Osteoblast (primary cell): Measurements from ENCODE around the gene MAPT. TPM values are rescaled to one million over a fixed set of nuclear protein-coding genes. Genes with fewer than 3 reads are reported as not detected.

ENCODE experiments used
- DNase-seq: peaks from one replicate; pipeline ENCODE4 v3.0.0; 2011; ENCODE audit warnings: low spot score, mixed read lengths; ENCODE audit not compliant: insufficient read length; ENCODE audit errors: missing footprints
- H2AFZ ChIP-seq: 2 replicates; pipeline ENCODE4 v1.6.0; 2011; ENCODE audit warnings: mild to moderate bottlenecking, low read length
- H3K27ac ChIP-seq: 2 replicates; pipeline ENCODE4 v1.5.1; 2011; ENCODE audit warnings: mild to moderate bottlenecking, low read depth, low read length, moderate library complexity
- H3K27me3 ChIP-seq: 2 replicates; pipeline ENCODE4 v1.6.0; 2012; ENCODE audit warnings: mild to moderate bottlenecking, control low read depth, inconsistent platforms, low read length, moderate library complexity; ENCODE audit not compliant: insufficient read depth
- H3K36me3 ChIP-seq: 2 replicates; pipeline ENCODE4 v1.5.1; 2011; ENCODE audit warnings: mild to moderate bottlenecking, low read length, control low read depth, moderate library complexity; ENCODE audit not compliant: insufficient read depth
- H3K4me1 ChIP-seq: 2 replicates; pipeline ENCODE4 v1.5.1; 2011; ENCODE audit warnings: mild to moderate bottlenecking, low read length, control low read depth, moderate library complexity; ENCODE audit not compliant: insufficient read depth
- H3K4me2 ChIP-seq: 2 replicates; pipeline ENCODE4 v1.6.0; 2011; ENCODE audit warnings: mild to moderate bottlenecking, low read length; ENCODE audit not compliant: insufficient read depth
- H3K4me3 ChIP-seq: fragments of 200-600 bp; sonication (generic); 3 replicates; pipeline ENCODE4 v1.5.1; 2012; ENCODE audit warnings: mild to moderate bottlenecking, low read length, inconsistent platforms; ENCODE audit not compliant: insufficient read depth
- H3K79me2 ChIP-seq: 2 replicates; pipeline ENCODE4 v1.6.0; 2012; ENCODE audit warnings: mild to moderate bottlenecking, low read length, control low read depth, inconsistent platforms; ENCODE audit not compliant: insufficient read depth
- H3K9me3 ChIP-seq: 2 replicates; pipeline ENCODE4 v1.5.1; 2011; ENCODE audit warnings: low read depth, low read length, control low read depth
- H4K20me1 ChIP-seq: 2 replicates; pipeline ENCODE4 v1.6.0; 2012; ENCODE audit warnings: mild to moderate bottlenecking, low read length, control low read depth; ENCODE audit not compliant: insufficient read depth
- CTCF ChIP-seq: IDR thresholded peaks from 2 replicates; pipeline ENCODE4 v1.5.1; 2011; ENCODE audit warnings: mild to moderate bottlenecking, low read depth, low read length, moderate library complexity; ENCODE audit errors: extremely low read depth
- total RNA-seq: library from RNA; depleted of rRNA; stranded (reverse); fragments of >200 nt; gene quantifications from 2 replicates; pipeline ENCODE4 v1.2.3, GENCODE V29; 2012

The MAPT gene
- total RNA-seq, 1 donor = 0.36 TPM

- Histone ChIP-seq H3K79me2 (no peaks in the 10 kb centered on the region), H3K27me3 (peaks cover 9% of the 10 kb centered on the region), H3K36me3 (no peaks in the 10 kb centered on the region), H3K4me3 (no peak overlapping the region), H3K27ac (no peak overlapping the region), H3K9me3 (no peaks in the 10 kb centered on the region), H2AFZ (no peak overlapping the region), H4K20me1 (no peaks in the 10 kb centered on the region), H3K4me2 (no peak overlapping the region), H3K4me1 (no peaks in the 10 kb centered on the region)
- DNase-seq = no peak
- no peak for TF ChIP-seq CTCF
Measured at GRCh38 chr17:45874151-45874550, 20.2 kb upstream of the MAPT start.

- Histone ChIP-seq H3K27ac (no peak overlapping the region), H3K4me1 (no peaks in the 10 kb centered on the region)
Measured at GRCh38 chr17:45876539-45876938, 17.8 kb upstream of the MAPT start.

GRCh38 chr17:45877467-45877866 lies 16.9 kb upstream of the MAPT start:
- Histone ChIP-seq H3K27me3 (peaks cover 9% of the 10 kb centered on the region), H4K20me1 (no peaks in the 10 kb centered on the region), H3K4me3 (no peak overlapping the region), H3K79me2 (no peaks in the 10 kb centered on the region), H3K4me2 (no peak overlapping the region), H2AFZ (no peak overlapping the region), H3K9me3 (no peaks in the 10 kb centered on the region), H3K27ac (no peak overlapping the region), H3K36me3 (no peaks in the 10 kb centered on the region), H3K4me1 (no peaks in the 10 kb centered on the region)
- TF ChIP-seq CTCF = no peak
- DNase-seq = no peak

More at GRCh38 chr17:45876539-45876938, 17.8 kb upstream of the MAPT start:
- no peak for DNase-seq
- no peak overlapping the region for H3K4me2 ChIP-seq
- no peaks in the 10 kb centered on the region for H3K79me2 ChIP-seq
- H3K9me3 ChIP-seq = no peaks in the 10 kb centered on the region
- H3K36me3 ChIP-seq = no peaks in the 10 kb centered on the region
- no peaks in the 10 kb centered on the region for H4K20me1 ChIP-seq
- H2AFZ ChIP-seq = no peak overlapping the region
- TF ChIP-seq CTCF = no peak
- H3K27me3 ChIP-seq = peaks cover 9% of the 10 kb centered on the region
- H3K4me3 ChIP-seq = no peak overlapping the region

GRCh38 chr17:45883063-45883462 lies 11.3 kb upstream of the MAPT start:
- Histone ChIP-seq H3K4me1 (no peaks in the 10 kb centered on the region), H3K4me3 (no peak overlapping the region), H3K79me2 (no peaks in the 10 kb centered on the region), H3K27me3 (no peaks in the 10 kb centered on the region), H3K9me3 (no peaks in the 10 kb centered on the region), H4K20me1 (no peaks in the 10 kb centered on the region), H3K4me2 (no peak overlapping the region), H3K36me3 (no peaks in the 10 kb centered on the region), H2AFZ (no peak overlapping the region), H3K27ac (no peak overlapping the region)
- no peak for TF ChIP-seq CTCF
- DNase-seq = no peak
